Mesenchymal stem cell (in vitro differentiated cells and primary cell): ENCODE data around the gene KIAA0825.
A peak's percentile ranks its signal among the peaks of the same experiment; 100 is the strongest.

Experiments used
- DNase-seq: peaks from one replicate; pipeline ENCODE4 v3.0.0-alpha.2; 2013
- H2AFZ ChIP-seq: one replicate; pipeline ENCODE4 v1.6.1; 2013; ENCODE audit warnings: low read depth, mild to moderate bottlenecking, control low read depth, inconsistent platforms, low read length, moderate library complexity
- H2AK5ac ChIP-seq: 2 replicates; pipeline ENCODE4 v1.6.1; 2013; ENCODE audit warnings: low read length, moderate library complexity, mild to moderate bottlenecking, inconsistent platforms; ENCODE audit not compliant: severe bottlenecking
- H2BK120ac ChIP-seq: one replicate; pipeline ENCODE4 v1.6.1; 2013; ENCODE audit warnings: low read depth, mild to moderate bottlenecking, inconsistent platforms, low read length, moderate library complexity
- H2BK12ac ChIP-seq, 2 experiments: one replicate each; pipeline ENCODE4 v1.6.1; 2013; ENCODE audit warnings: inconsistent platforms in 2 of 2, low read length in 2 of 2, mild to moderate bottlenecking in 2 of 2, moderate library complexity in 2 of 2, control low read depth in 1 of 2
- H2BK15ac ChIP-seq: one replicate; pipeline ENCODE4 v1.6.1; 2013; ENCODE audit warnings: mild to moderate bottlenecking, low read depth, inconsistent platforms; ENCODE audit not compliant: poor library complexity, severe bottlenecking
- H2BK5ac ChIP-seq: 2 replicates; pipeline ENCODE4 v1.6.1; 2013; ENCODE audit warnings: low read depth, mild to moderate bottlenecking, low read length, control low read depth, inconsistent platforms; ENCODE audit not compliant: poor library complexity, severe bottlenecking
- H3K14ac ChIP-seq, 2 experiments: one replicate each; pipeline ENCODE4 v1.6.1; 2013; ENCODE audit warnings: inconsistent platforms in 2 of 2, low read length in 2 of 2, control low read depth in 1 of 2, mild to moderate bottlenecking in 1 of 2, moderate library complexity in 1 of 2
- H3K18ac ChIP-seq, 2 experiments: one replicate each; pipeline ENCODE4 v1.6.1; 2013; ENCODE audit warnings: inconsistent platforms in 2 of 2, low read length in 2 of 2, control low read depth in 1 of 2, low read depth in 1 of 2, mild to moderate bottlenecking in 1 of 2
- H3K23ac ChIP-seq, 2 experiments: one replicate each; pipeline ENCODE4 v1.6.1; 2013; ENCODE audit warnings: inconsistent platforms in 2 of 2, low read length in 2 of 2, mild to moderate bottlenecking in 2 of 2, moderate library complexity in 2 of 2, control low read depth in 1 of 2
- H3K27ac ChIP-seq: 2 replicates; pipeline ENCODE4 v1.5.1; 2013; ENCODE audit warnings: mild to moderate bottlenecking, moderate library complexity, low read length, control low read depth, inconsistent platforms; ENCODE audit not compliant: poor library complexity, severe bottlenecking
- H3K27me3 ChIP-seq, 2 experiments: 2 replicates each; pipeline versions ENCODE4 v1.6.1 to v1.7.0; 2013; ENCODE audit warnings: low read length in 2 of 2, mild to moderate bottlenecking in 2 of 2, moderate library complexity in 2 of 2, control low read depth in 1 of 2, inconsistent platforms in 1 of 2; ENCODE audit not compliant: control insufficient read depth in 1 of 2, insufficient read depth in 1 of 2
- H3K36me3 ChIP-seq, 2 experiments: 2 replicates each; pipeline versions ENCODE4 v1.6.1 to v1.7.0; 2013; ENCODE audit warnings: low read length in 2 of 2, control low read depth in 1 of 2, inconsistent platforms in 1 of 2, low read depth in 1 of 2, mild to moderate bottlenecking in 1 of 2; ENCODE audit not compliant: insufficient read depth in 2 of 2, control insufficient read depth in 1 of 2
- H3K4ac ChIP-seq, 2 experiments: one replicate each; pipeline ENCODE4 v1.6.1; 2013; ENCODE audit warnings: inconsistent platforms in 2 of 2, low read length in 2 of 2, mild to moderate bottlenecking in 2 of 2, moderate library complexity in 2 of 2, control low read depth in 1 of 2, low read depth in 1 of 2
- H3K4me1 ChIP-seq: 2 replicates; pipeline ENCODE4 v1.6.1; 2013; ENCODE audit warnings: low read depth, low read length, control low read depth; ENCODE audit not compliant: control insufficient read depth, insufficient read depth
- H3K4me2 ChIP-seq: 2 replicates; pipeline ENCODE4 v1.6.1; 2013; ENCODE audit warnings: low read length, mild to moderate bottlenecking, inconsistent platforms; ENCODE audit not compliant: poor library complexity, severe bottlenecking
- H3K4me3 ChIP-seq, 2 experiments: 2 replicates each; pipeline versions ENCODE4 v1.5.1 to v1.7.0; 2013; ENCODE audit warnings: low read length in 2 of 2, mild to moderate bottlenecking in 2 of 2, control low read depth in 1 of 2, low read depth in 1 of 2; ENCODE audit not compliant: insufficient read depth in 1 of 2
- H3K79me1 ChIP-seq: replicated peaks from 2 replicates; pipeline ENCODE4 v1.6.1; 2013; ENCODE audit warnings: mild to moderate bottlenecking, control low read depth, low read length, inconsistent platforms; ENCODE audit not compliant: poor library complexity, severe bottlenecking
- H3K9ac ChIP-seq: 2 replicates; pipeline ENCODE4 v1.7.0; 2013; ENCODE audit warnings: mild to moderate bottlenecking, low read length, moderate library complexity
- H3K9me3 ChIP-seq: 2 replicates; pipeline ENCODE4 v1.7.0; 2013; ENCODE audit warnings: mild to moderate bottlenecking, low read length; ENCODE audit not compliant: control insufficient read depth
- H4K8ac ChIP-seq: one replicate; pipeline ENCODE4 v1.6.1; 2013; ENCODE audit warnings: inconsistent platforms, mild to moderate bottlenecking, low read length, moderate library complexity
- H4K91ac ChIP-seq: one replicate; pipeline ENCODE4 v1.6.1; 2013; ENCODE audit warnings: mild to moderate bottlenecking, low read length, inconsistent platforms
- WGBS: methylation state at CpG from one replicate; pipeline ENCODE4 v1.1.7; 2013; ENCODE audit warnings: mixed read lengths; 5-methylcytosine and 5-hydroxymethylcytosine counted together

KIAA0825 gene

DNA sequence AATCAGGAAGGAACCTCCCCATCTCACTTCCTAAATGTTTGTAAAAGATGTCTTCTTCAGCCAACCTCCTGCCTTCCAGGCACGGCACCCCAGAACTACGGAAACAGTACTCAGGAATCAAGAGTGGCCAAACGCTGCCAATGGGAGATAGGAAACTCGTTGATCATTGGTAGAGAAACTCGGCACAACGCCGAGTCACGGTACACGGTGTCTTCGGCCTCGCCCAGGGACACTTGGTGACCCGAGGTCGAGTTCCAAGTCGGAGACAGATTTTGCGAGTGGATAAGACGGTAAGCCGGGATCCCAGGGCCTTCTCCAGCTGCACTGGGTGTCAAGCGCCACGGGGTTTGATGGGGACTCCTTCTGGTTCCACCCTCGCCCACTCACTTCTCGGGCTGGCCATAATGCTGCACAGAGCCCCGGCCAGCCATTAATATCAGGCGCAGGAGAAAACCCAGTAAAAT is 343 bp downstream of the KIAA0825 start:
- Histone ChIP-seq H2BK5ac (no peak overlapping the region), H2BK12ac (no peak overlapping the region), H2AFZ (peak overlapping the region; percentile 87), H3K4me2 (peak overlapping the region; percentile 89), H3K9ac (peak overlapping the region; percentile 80), H3K18ac (peak overlapping the region; percentile 76 to 83), H3K4ac (no peak overlapping the region), H3K4me1 (no peaks in the 10 kb centered on the region), H4K91ac (peak overlapping the region; percentile 75), H3K4me3 (peak overlapping the region; percentile 93 to 95), H3K23ac (no peak overlapping the region), H3K27me3 (no peaks in the 10 kb centered on the region), H2BK15ac (peak overlapping the region; percentile 48), H2AK5ac (no peak overlapping the region), H4K8ac (peak overlapping the region; percentile 13), H3K14ac (no peak overlapping the region), H3K36me3 (no peaks in the 10 kb centered on the region), H3K9me3 (no peaks in the 10 kb centered on the region), H3K79me1 (peaks cover 12% of the 10 kb centered on the region), H2BK120ac (no peak overlapping the region), H3K27ac (peak overlapping the region; percentile 87)
- under 1% methylated on average over 23 of the region's 23 CpGs for WGBS
- DNase-seq = peak; percentile 83

GRCh38 chr5:94615862-94616261 is 2.5 kb downstream of the KIAA0825 start:
- Histone ChIP-seq H2BK12ac (no peak overlapping the region), H3K14ac (no peak overlapping the region), H2BK5ac (no peak overlapping the region), H3K4me1 (no peaks in the 10 kb centered on the region), H3K36me3 (no peaks in the 10 kb centered on the region), H3K18ac (no peak overlapping the region), H3K79me1 (peaks cover 12% of the 10 kb centered on the region), H4K91ac (no peak overlapping the region), H4K8ac (no peak overlapping the region), H3K27me3 (no peaks in the 10 kb centered on the region), H3K4ac (no peak overlapping the region), H2AK5ac (no peak overlapping the region), H2AFZ (no peak overlapping the region), H3K23ac (no peak overlapping the region), H3K27ac (no peak overlapping the region), H2BK120ac (no peak overlapping the region), H3K4me2 (no peak overlapping the region), H2BK15ac (no peak overlapping the region), H3K4me3 (no peak overlapping the region), H3K9me3 (no peaks in the 10 kb centered on the region), H3K9ac (no peak overlapping the region)
- no peak for DNase-seq
- WGBS = 82% methylated on average over 3 of the region's 3 CpGs

GRCh38 chr5:94614156-94614805 is 4.1 kb downstream of the KIAA0825 start:
- Histone ChIP-seq H3K4me1 (no peaks in the 10 kb centered on the region), H2BK12ac (no peak overlapping the region), H3K14ac (no peak overlapping the region), H4K91ac (no peak overlapping the region), H3K23ac (no peak overlapping the region), H3K27me3 (no peaks in the 10 kb centered on the region), H2BK15ac (no peak overlapping the region), H3K4me2 (no peak overlapping the region), H3K36me3 (no peaks in the 10 kb centered on the region), H4K8ac (no peak overlapping the region), H2AK5ac (no peak overlapping the region), H3K4me3 (no peak overlapping the region), H3K79me1 (peaks cover 12% of the 10 kb centered on the region), H3K18ac (no peak overlapping the region), H2AFZ (no peak overlapping the region), H2BK5ac (no peak overlapping the region), H3K27ac (no peak overlapping the region), H3K9ac (no peak overlapping the region), H3K9me3 (no peaks in the 10 kb centered on the region), H3K4ac (no peak overlapping the region), H2BK120ac (no peak overlapping the region)
- DNase-seq = no peak
- 92% methylated on average over 2 of the region's 2 CpGs for WGBS

- no peaks in the 10 kb centered on the region for H3K9me3 ChIP-seq
- H3K18ac ChIP-seq = no peak overlapping the region
- H4K8ac ChIP-seq = no peak overlapping the region
- no peak overlapping the region for H3K4me3 ChIP-seq
- H3K4me1 ChIP-seq = no peaks in the 10 kb centered on the region
- H3K4ac ChIP-seq = no peak overlapping the region
- H2BK15ac ChIP-seq = no peak overlapping the region
- H3K79me1 ChIP-seq = peaks cover 8% of the 10 kb centered on the region
- H3K4me2 ChIP-seq = no peak overlapping the region
- H2BK120ac ChIP-seq = no peak overlapping the region
- H3K14ac ChIP-seq = no peak overlapping the region
- H3K9ac ChIP-seq = no peak overlapping the region
- no peak overlapping the region for H2AK5ac ChIP-seq
- H2AFZ ChIP-seq = no peak overlapping the region
- peak; percentile 29 for DNase-seq
- H2BK12ac ChIP-seq = no peak overlapping the region
- no peaks in the 10 kb centered on the region for H3K27me3 ChIP-seq
- no peaks in the 10 kb centered on the region for H3K36me3 ChIP-seq
- WGBS = no CpG with 5 or more reads among the region's 2 CpGs
- H3K27ac ChIP-seq = no peak overlapping the region
- no peak overlapping the region for H2BK5ac ChIP-seq
- no peak overlapping the region for H3K23ac ChIP-seq
- no peak overlapping the region for H4K91ac ChIP-seq
Measured at GRCh38 chr5:94613583-94613982, 4.8 kb downstream of the KIAA0825 start.
